Skin of body (tissue), 2 donors: ENCODE measurements around the gene CORO1C. TPM values are rescaled to one million over a fixed set of nuclear protein-coding genes. Genes with fewer than 3 reads are reported as not detected.

Experiments used
- DNase-seq: peaks from one replicate; lab custom pipeline; 2025; lab: John Stamatoyannopoulos, UW
- total RNA-seq: library from RNA; depleted of rRNA; stranded (reverse); fragments of >200 nt; gene quantifications from one replicate; pipeline ENCODE4 v1.2.3, GENCODE V29; 2014

CORO1C gene
- total RNA-seq, 1 donor from 2014 or later: 141 TPM

GRCh38 chr12:108616941-108617858 lies 114.1 kb downstream of the CORO1C start:
- DNase-seq: no peak

GRCh38 chr12:108616359-108616758 lies 115.0 kb downstream of the CORO1C start:
- DNase-seq: no peak

GRCh38 chr12:108615918-108616317 lies 115.4 kb downstream of the CORO1C start:
- DNase-seq: no peak

GRCh38 chr12:108614639-108615038 lies 116.7 kb downstream of the CORO1C start:
- DNase-seq: no peak

GRCh38 chr12:108614041-108614440 lies 117.3 kb downstream of the CORO1C start:
- no peak for DNase-seq

- no peak for DNase-seq
Observed at GRCh38 chr12:108613548-108613947, 117.8 kb downstream of the CORO1C start.

GRCh38 chr12:108612788-108613282 lies 118.5 kb downstream of the CORO1C start:
- no peak for DNase-seq

GRCh38 chr12:108611884-108612415 lies 119.4 kb downstream of the CORO1C start:
- DNase-seq: no peak

GRCh38 chr12:108610856-108611605 lies 120.3 kb downstream of the CORO1C start:
- DNase-seq: no peak

- no peak for DNase-seq
Observed at GRCh38 chr12:108610336-108610815, 120.9 kb downstream of the CORO1C start.

- peak; percentile 88 for DNase-seq
Observed at GRCh38 chr12:108609537-108610335, 121.6 kb downstream of the CORO1C start.

GRCh38 chr12:108608616-108609015 lies 122.7 kb downstream of the CORO1C start:
- DNase-seq: no peak

- DNase-seq: no peak
Observed at GRCh38 chr12:108607981-108608600, 123.2 kb downstream of the CORO1C start.

- no peak for DNase-seq
Observed at GRCh38 chr12:108606492-108606891, 124.8 kb downstream of the CORO1C start.

GRCh38 chr12:108605690-108606406 lies 125.5 kb downstream of the CORO1C start:
- no peak for DNase-seq

- no peak for DNase-seq
Observed at GRCh38 chr12:108605000-108605689, 126.2 kb downstream of the CORO1C start.

- DNase-seq: no peak
Observed at GRCh38 chr12:108604208-108604941, 126.9 kb downstream of the CORO1C start.

GRCh38 chr12:108603743-108604142 lies 127.6 kb downstream of the CORO1C start:
- no peak for DNase-seq
